ENCODE results near the gene EP300. TPM values are rescaled to one million over a fixed set of nuclear protein-coding genes. Genes with fewer than 3 reads are reported as not detected.
A peak's percentile ranks its signal among the peaks of the same experiment; 100 is the strongest.
"Not testable (repeated sequence)": the region's sequence is repeated elsewhere in the genome, so short reads cannot be mapped to it uniquely, and the experiment has no call there.

The EP300 gene
- total RNA-seq, 1 experiment from 2014 or later, result 27.3 TPM

- DNase-seq (ENCODE audit: low read depth), result no peak
These were observed 13.5 kb upstream of the EP300 start for GRCh38 chr22:41078931-41079330.

GRCh38 chr22:41085842-41086241, 6.5 kb upstream of the EP300 start:
- no peak for DNase-seq (ENCODE audit: low read depth)

GRCh38 chr22:41091132-41092022, 1.0 kb upstream of the EP300 start:
- peak; percentile 96 for DNase-seq (ENCODE audit: low read depth)

GRCh38 chr22:41092847-41093411, 537 bp downstream of the EP300 start:
- peak; percentile 24 for DNase-seq (ENCODE audit: low read depth)

- DNase-seq (ENCODE audit: low read depth), result peak; percentile 36
These were observed 1.7 kb downstream of the EP300 start for GRCh38 chr22:41094041-41094593.

- DNase-seq (ENCODE audit: low read depth), result no peak
These were observed 4.0 kb downstream of the EP300 start for GRCh38 chr22:41096391-41096790.

- DNase-seq (ENCODE audit: low read depth), result no peak
These were observed 4.4 kb downstream of the EP300 start for GRCh38 chr22:41096841-41097240.

GRCh38 chr22:41099036-41099435, 6.6 kb downstream of the EP300 start:
- DNase-seq (ENCODE audit: low read depth), result no peak

- DNase-seq (ENCODE audit: low read depth), result no peak
These were observed 14.0 kb downstream of the EP300 start for GRCh38 chr22:41106122-41106968.

- DNase-seq (ENCODE audit: low read depth), result not testable (repeated sequence)
These were observed 14.6 kb downstream of the EP300 start for GRCh38 chr22:41106969-41107325.

- no peak for DNase-seq (ENCODE audit: low read depth)
These were observed 18.6 kb downstream of the EP300 start for GRCh38 chr22:41110968-41111367.

GRCh38 chr22:41116342-41116741, 23.9 kb downstream of the EP300 start:
- no peak for DNase-seq (ENCODE audit: low read depth)

- no peak for DNase-seq (ENCODE audit: low read depth)
These were observed 25.0 kb downstream of the EP300 start for GRCh38 chr22:41117127-41117965.

- DNase-seq (ENCODE audit: low read depth), result no peak
These were observed 30.8 kb downstream of the EP300 start for GRCh38 chr22:41123151-41123550.

GRCh38 chr22:41124086-41124485, 31.7 kb downstream of the EP300 start:
- DNase-seq (ENCODE audit: low read depth), result no peak

- DNase-seq (ENCODE audit: low read depth), result no peak
These were observed 35.1 kb downstream of the EP300 start for GRCh38 chr22:41127451-41127850.

- DNase-seq (ENCODE audit: low read depth), result no peak
These were observed 36.2 kb downstream of the EP300 start for GRCh38 chr22:41128606-41129005.

GRCh38 chr22:41132550-41132949, 40.2 kb downstream of the EP300 start:
- no peak for DNase-seq (ENCODE audit: low read depth)

GRCh38 chr22:41140365-41140957, 48.1 kb downstream of the EP300 start:
- no peak for DNase-seq (ENCODE audit: low read depth)

GRCh38 chr22:41145921-41146320, 53.5 kb downstream of the EP300 start:
- not testable (repeated sequence) for DNase-seq (ENCODE audit: low read depth)

GRCh38 chr22:41146573-41146972, 54.2 kb downstream of the EP300 start:
- no peak for DNase-seq (ENCODE audit: low read depth)

Measured in RPMI7951 (cell line).